Neural crest cell (in vitro differentiated cells): Measurements from ENCODE around the gene SWAP70. TPM values are rescaled to one million over a fixed set of nuclear protein-coding genes. Genes with fewer than 3 reads are reported as not detected.

Experiments used
- DNase-seq: peaks from one replicate; pipeline ENCODE4 v3.0.0; 2021; ENCODE audit warnings: low read depth, mixed read lengths, low spot score
- H3K27ac Mint-ChIP-seq: one replicate; pipeline ENCODE4 v1.8.0; 2021; ENCODE audit warnings: mild to moderate bottlenecking, mixed read lengths; ENCODE audit not compliant: unreplicated experiment
- H3K27me3 Mint-ChIP-seq: 2 replicates; pipeline ENCODE4 v1.8.0; 2021; ENCODE audit warnings: low read depth, mild to moderate bottlenecking, mixed read lengths
- H3K36me3 Mint-ChIP-seq: 2 replicates; pipeline ENCODE4 v1.8.0; 2021; ENCODE audit warnings: low read depth, mild to moderate bottlenecking, mixed read lengths
- H3K4me1 Mint-ChIP-seq: 2 replicates; pipeline ENCODE4 v1.8.0; 2021; ENCODE audit warnings: mixed read lengths
- H3K4me3 Mint-ChIP-seq: one replicate; pipeline ENCODE4 v1.8.0; 2021; ENCODE audit warnings: mild to moderate bottlenecking, mixed read lengths
- H3K9me3 Mint-ChIP-seq: 2 replicates; pipeline ENCODE4 v1.8.0; 2021; ENCODE audit warnings: mixed read lengths
- CTCF ChIP-seq: fragments of 200-600 bp; sonication (generic); conservative IDR thresholded peaks from 2 replicates; pipeline ENCODE4 v1.5.0; 2021; ENCODE audit warnings: antibody characterized with exemption, mild to moderate bottlenecking
- total RNA-seq: library from RNA; stranded (reverse); gene quantifications from 2 replicates; pipeline ENCODE4 v1.2.1, GENCODE V29; 2021

SWAP70 gene
- total RNA-seq, 1 donor from 2014 or later, result 18.1 TPM

GRCh38 chr11:9639985-9640384 lies 23.9 kb upstream of the SWAP70 start:
- H3K36me3 Mint-ChIP-seq, result no peaks in the 10 kb centered on the region

DNA sequence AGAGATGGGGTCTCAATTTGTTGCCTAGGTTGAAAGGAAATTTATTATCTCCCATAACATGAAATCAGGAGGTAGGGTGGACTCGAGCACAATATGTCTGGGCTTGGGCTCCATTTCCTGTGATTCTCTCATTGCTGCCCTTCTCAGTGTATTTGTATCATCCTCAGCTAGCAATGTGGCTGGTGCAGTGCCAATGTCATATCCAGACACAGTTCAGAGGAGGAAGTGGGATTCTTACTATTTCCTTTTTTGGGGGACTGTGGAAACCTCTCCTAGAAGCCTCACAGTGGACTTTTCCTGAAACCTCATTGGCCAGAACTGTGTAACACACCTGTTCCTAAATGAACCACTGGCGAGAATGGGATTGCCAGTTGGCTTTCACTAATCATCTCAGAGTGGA lies 21.0 kb upstream of the SWAP70 start:
- DNase-seq, result no peak
- no peaks in the 10 kb centered on the region for H3K4me1 Mint-ChIP-seq
- no peak overlapping the region for H3K4me3 Mint-ChIP-seq
- H3K9me3 Mint-ChIP-seq, result peaks cover 3% of the 10 kb centered on the region
- no peaks in the 10 kb centered on the region for H3K27me3 Mint-ChIP-seq
- TF ChIP-seq CTCF, result no peak
- no peaks in the 10 kb centered on the region for H3K36me3 Mint-ChIP-seq
- no peak overlapping the region for H3K27ac Mint-ChIP-seq

More at GRCh38 chr11:9639985-9640384, 23.9 kb upstream of the SWAP70 start:
- H3K27me3 Mint-ChIP-seq, result no peaks in the 10 kb centered on the region
- H3K4me1 Mint-ChIP-seq, result no peaks in the 10 kb centered on the region
- H3K9me3 Mint-ChIP-seq, result no peaks in the 10 kb centered on the region
- no peak for TF ChIP-seq CTCF
- no peak for DNase-seq
- H3K4me3 Mint-ChIP-seq, result no peak overlapping the region
- no peak overlapping the region for H3K27ac Mint-ChIP-seq

DNA sequence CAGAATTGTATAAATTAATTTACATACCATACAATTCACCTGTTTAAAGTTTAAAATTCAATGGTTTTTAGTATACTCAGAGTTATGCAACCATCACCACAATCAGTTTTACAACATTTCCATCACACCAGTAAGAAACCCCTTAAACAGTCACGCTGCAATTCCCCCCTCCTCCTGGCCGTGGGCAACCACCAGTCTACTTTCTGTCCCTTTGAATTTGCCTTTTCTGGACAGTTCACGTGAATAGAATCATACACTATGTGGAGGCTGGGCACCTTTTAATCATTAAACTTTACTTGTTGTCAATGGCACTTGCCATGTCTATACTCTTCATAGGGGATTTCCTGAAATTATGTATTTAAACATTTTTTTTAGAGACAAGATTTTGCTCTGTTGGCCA lies 20.1 kb upstream of the SWAP70 start:
- H3K27me3 Mint-ChIP-seq, result no peaks in the 10 kb centered on the region
- no peak overlapping the region for H3K27ac Mint-ChIP-seq
- TF ChIP-seq CTCF, result no peak
- H3K9me3 Mint-ChIP-seq, result peaks cover 7% of the 10 kb centered on the region
- no peak overlapping the region for H3K4me3 Mint-ChIP-seq
- H3K4me1 Mint-ChIP-seq, result no peaks in the 10 kb centered on the region
- no peak for DNase-seq
- H3K36me3 Mint-ChIP-seq, result peaks cover 4% of the 10 kb centered on the region

GRCh38 chr11:9645881-9646280 lies 18.0 kb upstream of the SWAP70 start:
- DNase-seq, result no peak
- no peak overlapping the region for H3K4me3 Mint-ChIP-seq
- peaks cover 7% of the 10 kb centered on the region for H3K9me3 Mint-ChIP-seq
- no peaks in the 10 kb centered on the region for H3K27me3 Mint-ChIP-seq
- H3K4me1 Mint-ChIP-seq, result no peaks in the 10 kb centered on the region
- TF ChIP-seq CTCF, result no peak
- peaks cover 4% of the 10 kb centered on the region for H3K36me3 Mint-ChIP-seq
- no peak overlapping the region for H3K27ac Mint-ChIP-seq

GRCh38 chr11:9646324-9646723 lies 17.6 kb upstream of the SWAP70 start:
- TF ChIP-seq CTCF, result no peak
- H3K4me1 Mint-ChIP-seq, result no peaks in the 10 kb centered on the region
- no peak overlapping the region for H3K27ac Mint-ChIP-seq
- peaks cover 4% of the 10 kb centered on the region for H3K36me3 Mint-ChIP-seq
- peaks cover 7% of the 10 kb centered on the region for H3K9me3 Mint-ChIP-seq
- DNase-seq, result no peak
- H3K27me3 Mint-ChIP-seq, result no peaks in the 10 kb centered on the region
- H3K4me3 Mint-ChIP-seq, result no peak overlapping the region

GRCh38 chr11:9651481-9651880 lies 12.4 kb upstream of the SWAP70 start:
- no peaks in the 10 kb centered on the region for H3K4me1 Mint-ChIP-seq
- no peaks in the 10 kb centered on the region for H3K27me3 Mint-ChIP-seq
- TF ChIP-seq CTCF, result no peak
- no peak for DNase-seq
- H3K9me3 Mint-ChIP-seq, result peaks cover 9% of the 10 kb centered on the region
- H3K36me3 Mint-ChIP-seq, result peaks cover 4% of the 10 kb centered on the region
- H3K4me3 Mint-ChIP-seq, result no peak overlapping the region
- no peak overlapping the region for H3K27ac Mint-ChIP-seq
